Measurements from ENCODE around the gene ESAM. TPM values are rescaled to one million over a fixed set of nuclear protein-coding genes. Genes with fewer than 3 reads are reported as not detected.

Gene ESAM
- total and polyA plus RNA-seq, 10 of the 15 experiments (the other 5 are each of a cell fraction or from before 2014, with no cell fraction given), result 2.7 to 43.6 (median 19.5) TPM

- H3K4me1 ChIP-seq (ENCODE audit: control insufficient read depth, insufficient read depth, low read length), result no peaks in the 10 kb centered on the region; the same call in 1 of the 2 replicates
- H3K4me2 ChIP-seq (ENCODE audit: control insufficient read depth, insufficient read depth), result no peak overlapping the region
- H2AFZ ChIP-seq (ENCODE audit: control insufficient read depth, low read depth, low read length), result no peak overlapping the region
- ATAC-seq (no peak), DNase-seq (ENCODE audit: low read depth, low spot score) (no peak), FAIRE-seq (no peak)
- H3K9me3 ChIP-seq (replicated peaks; ENCODE audit: control insufficient read depth, insufficient read depth, low read length), result no peaks in the 10 kb centered on the region
- intact Hi-C loops (cut with micrococcal nuclease; ENCODE audit: unreplicated experiment), result no loop called here
- RAD21 ChIA-PET (ENCODE audit: unreplicated experiment), result interaction anchor here (2.3 kb wide), 1 partner anchor 49 kb away, joined by 9 read pairs; no protein-coding TSS in a partner anchor
- H3K27me3 ChIP-seq (replicated peaks in 1 of 2; ENCODE audit: control insufficient read depth in 2 of 2, insufficient read depth in 2 of 2, low read length in 1 of 2), result peaks cover 0 to 13% of the 10 kb centered on the region in 2 experiments; a peak in 2 of 4 replicates
- no peak for TF ChIP-seq FOS (IDR thresholded peaks at IDR 0.05; ENCODE audit: borderline replicate concordance, extremely low read depth, insufficient read length)
- no peak for TF ChIP-seq MYB (IDR thresholded peaks at IDR 0.05; ENCODE audit: borderline replicate concordance, low read depth, low read length)
- TF ChIP-seq KDM1A (IDR thresholded peaks at IDR 0.05; ENCODE audit: borderline replicate concordance), result no peak
- TF ChIP-seq RUNX3 (IDR thresholded peaks at IDR 0.05; ENCODE audit: low read length), result no peak
- TF ChIP-seq ETV6 (conservative IDR thresholded peaks at IDR 0.05 in 1 of 2, IDR thresholded peaks at IDR 0.05 in 1 of 2; ENCODE audit: borderline replicate concordance in 1 of 2, low read depth in 1 of 2), result no peak
- TF ChIP-seq NR2F1 (conservative IDR thresholded peaks at IDR 0.05), result no peak
- no peak for TF ChIP-seq SREBF1 (IDR thresholded peaks at IDR 0.05; ENCODE audit: low read length)
- TF ChIP-seq EZH2 (IDR thresholded peaks at IDR 0.05; ENCODE audit: borderline replicate concordance, control insufficient read depth, low read depth, low read length), result no peak
- no peak for TF ChIP-seq KLF5 (IDR thresholded peaks at IDR 0.05; ENCODE audit: partially characterized antibody)
- TF ChIP-seq PAX8 (IDR thresholded peaks at IDR 0.05), result no peak
- TF ChIP-seq SKIL (IDR thresholded peaks at IDR 0.05; ENCODE audit: low read depth, poor library complexity, severe bottlenecking), result no peak
- SMC1A ChIA-PET (ENCODE audit: uncharacterized antibody, unreplicated experiment), result interaction anchor here (0.9 to 2.0 kb wide), 2 partner anchors 22 to 49 kb away, joined by 3 to 7 read pairs; no protein-coding TSS in a partner anchor
- H4K20me1 ChIP-seq (ENCODE audit: control insufficient read depth, insufficient read depth), result no peaks in the 10 kb centered on the region
- H3K36me3 ChIP-seq (ENCODE audit: control insufficient read depth in 2 of 2, insufficient read depth in 2 of 2, low read length in 1 of 2), result no peaks in the 10 kb centered on the region
- no peak overlapping the region for H3K4me3 ChIP-seq
- H3K79me2 ChIP-seq (ENCODE audit: control insufficient read depth, insufficient read depth, low read length), result no peaks in the 10 kb centered on the region
- CTCF ChIA-PET, result interaction anchor here (0.6 to 1.9 kb wide), 4 partner anchors 8 to 50 kb away, joined by 3 to 6 read pairs (median 4); no protein-coding TSS in a partner anchor
- no peak overlapping the region for H3K9ac ChIP-seq (ENCODE audit: control insufficient read depth, insufficient read depth, low read length)
- H3K27ac ChIP-seq (ENCODE audit: control insufficient read depth, insufficient read depth), result no peak overlapping the region
- in situ Hi-C loops (cut with MboI), result no loop called here
- POLR2A ChIA-PET, result interaction anchor here (1.5 kb wide), 1 partner anchor 48 kb away, joined by 4 read pairs; no protein-coding TSS in a partner anchor
- WGBS (ENCODE audit: insufficient coverage, insufficient replicate concordance, low lambda C conversion rate, missing lambda C conversion rate), result 5% methylated on average over 2 of the region's 2 CpGs
- BruUV-seq (replicated peaks), result no TSS peak
These were observed 42.6 kb downstream of the ESAM start for GRCh38 chr11:124719534-124719933.

All from GM12878 (cell line).